Measurements from ENCODE around the gene OR5AN1. TPM values are rescaled to one million over a fixed set of nuclear protein-coding genes. Genes with fewer than 3 reads are reported as not detected.
"Not testable (repeated sequence)": the region's sequence is repeated elsewhere in the genome, so short reads cannot be mapped to it uniquely, and the experiment has no call there.

OR5AN1 gene
- total RNA-seq (ENCODE audit: low replicate concordance) = not detected in 2 replicates
- long read RNA-seq = 0 reads

- no peak within 1 kb of the TSS for H3K4me3 Mint-ChIP-seq
- TF ChIP-seq CTCF (conservative IDR thresholded peaks at IDR 0.05) = no peak
- no peaks in the 10 kb centered on the region for H3K36me3 Mint-ChIP-seq
- no peak within 1 kb of the TSS for H3K27ac Mint-ChIP-seq
- no peaks in the 10 kb centered on the region for H3K27me3 Mint-ChIP-seq
- H3K9me3 Mint-ChIP-seq = no peaks in the 10 kb centered on the region
- DNase-seq (ENCODE audit: extremely low spot score, unreplicated experiment) = no peak
- no peaks in the 10 kb centered on the region for H3K4me1 Mint-ChIP-seq (ENCODE audit: unreplicated experiment)
Observed at GRCh38 chr11:59358595-59358994, at the start of gene OR5AN1. TSS of gene OR5AN1 (plus strand) at chr11:59358895. CDS start at chr11:59364459, 5,564 bp downstream.

- TF ChIP-seq CTCF (conservative IDR thresholded peaks at IDR 0.05) = no peak
- Mint-ChIP-seq H3K4me3 (no peak overlapping the region), H3K9me3 (no peaks in the 10 kb centered on the region), H3K36me3 (no peaks in the 10 kb centered on the region), H3K4me1 (ENCODE audit: unreplicated experiment) (no peaks in the 10 kb centered on the region), H3K27me3 (peaks cover 4% of the 10 kb centered on the region), H3K27ac (no peak overlapping the region)
- no peak for DNase-seq (ENCODE audit: extremely low spot score, unreplicated experiment)
Observed at GRCh38 chr11:59335001-59335400, 23.7 kb upstream of the OR5AN1 start.

- no peak for TF ChIP-seq CTCF (conservative IDR thresholded peaks at IDR 0.05)
- no peak overlapping the region for H3K4me3 Mint-ChIP-seq
- H3K9me3 Mint-ChIP-seq = no peaks in the 10 kb centered on the region
- H3K27me3 Mint-ChIP-seq = peaks cover 4% of the 10 kb centered on the region
- no peaks in the 10 kb centered on the region for H3K36me3 Mint-ChIP-seq
- no peak overlapping the region for H3K27ac Mint-ChIP-seq
- DNase-seq (ENCODE audit: extremely low spot score, unreplicated experiment) = no peak
- no peaks in the 10 kb centered on the region for H3K4me1 Mint-ChIP-seq (ENCODE audit: unreplicated experiment)
Observed at GRCh38 chr11:59336176-59336575, 22.5 kb upstream of the OR5AN1 start.

- no peak for TF ChIP-seq CTCF (conservative IDR thresholded peaks at IDR 0.05)
- no peak for DNase-seq (ENCODE audit: extremely low spot score, unreplicated experiment)
Observed at GRCh38 chr11:59336931-59337330, 21.8 kb upstream of the OR5AN1 start.

GRCh38 chr11:59349657-59350056 lies 9.0 kb upstream of the OR5AN1 start:
- not testable (repeated sequence) for DNase-seq (ENCODE audit: extremely low spot score, unreplicated experiment); H3K27ac Mint-ChIP-seq; H3K4me3 Mint-ChIP-seq; H3K36me3 Mint-ChIP-seq; H3K4me1 Mint-ChIP-seq (ENCODE audit: unreplicated experiment); H3K9me3 Mint-ChIP-seq; H3K27me3 Mint-ChIP-seq

More at GRCh38 chr11:59336931-59337330, 21.8 kb upstream of the OR5AN1 start:
- Mint-ChIP-seq H3K4me1 (ENCODE audit: unreplicated experiment) (no peaks in the 10 kb centered on the region), H3K9me3 (no peaks in the 10 kb centered on the region), H3K27me3 (peaks cover 4% of the 10 kb centered on the region), H3K36me3 (no peaks in the 10 kb centered on the region), H3K4me3 (no peak overlapping the region), H3K27ac (no peak overlapping the region)

GRCh38 chr11:59355226-59355625 lies 3.5 kb upstream of the OR5AN1 start:
- Mint-ChIP-seq H3K36me3 (no peaks in the 10 kb centered on the region), H3K9me3 (no peaks in the 10 kb centered on the region)
- no peak for TF ChIP-seq CTCF (conservative IDR thresholded peaks at IDR 0.05)

More at GRCh38 chr11:59355226-59355625, 3.5 kb upstream of the OR5AN1 start:
- DNase-seq (ENCODE audit: extremely low spot score, unreplicated experiment) = no peak
- Mint-ChIP-seq H3K4me1 (ENCODE audit: unreplicated experiment) (no peaks in the 10 kb centered on the region), H3K4me3 (no peak overlapping the region), H3K27ac (no peak overlapping the region), H3K27me3 (no peaks in the 10 kb centered on the region)

Data from type B pancreatic cell (in vitro differentiated cells).